NCI-H2196 (cell line): ENCODE results near the gene TMEM191C.
"Not testable (repeated sequence)": the region's sequence is repeated elsewhere in the genome, so short reads cannot be mapped to it uniquely, and the experiment has no call there.

Source experiments
- DNase-seq: peaks from one replicate; lab custom pipeline; 2025; ENCODE audit not compliant: unreplicated experiment; lab: John Stamatoyannopoulos, UW

Gene TMEM191C

GRCh38 chr22:21467337-21468193 lies at the start of gene TMEM191C:
TMEM191C (plus strand) TSS chr22:21467387; CDS start chr22:21467460, 73 bp downstream.
- not testable (repeated sequence) for DNase-seq

- not testable (repeated sequence) for DNase-seq
Observed at GRCh38 chr22:21417853-21418252, 49.3 kb upstream of the TMEM191C start.

- not testable (repeated sequence) for DNase-seq
Observed at GRCh38 chr22:21418974-21419638, 48.1 kb upstream of the TMEM191C start.

GRCh38 chr22:21420180-21420763 lies 46.9 kb upstream of the TMEM191C start:
- DNase-seq: not testable (repeated sequence)

- DNase-seq: not testable (repeated sequence)
Observed at GRCh38 chr22:21424084-21424709, 43.0 kb upstream of the TMEM191C start.

GRCh38 chr22:21434378-21435233 lies 32.6 kb upstream of the TMEM191C start:
- not testable (repeated sequence) for DNase-seq

- not testable (repeated sequence) for DNase-seq
Observed at GRCh38 chr22:21435998-21436810, 31.0 kb upstream of the TMEM191C start.

GRCh38 chr22:21438013-21438412 lies 29.2 kb upstream of the TMEM191C start:
- DNase-seq: not testable (repeated sequence)

- not testable (repeated sequence) for DNase-seq
Observed at GRCh38 chr22:21440018-21440636, 27.1 kb upstream of the TMEM191C start.

- not testable (repeated sequence) for DNase-seq
Observed at GRCh38 chr22:21440676-21441075, 26.5 kb upstream of the TMEM191C start.

GRCh38 chr22:21441170-21441569 lies 26.0 kb upstream of the TMEM191C start:
- DNase-seq: not testable (repeated sequence)

GRCh38 chr22:21442123-21442522 lies 25.1 kb upstream of the TMEM191C start:
- DNase-seq: not testable (repeated sequence)

GRCh38 chr22:21442646-21443045 lies 24.5 kb upstream of the TMEM191C start:
- not testable (repeated sequence) for DNase-seq

GRCh38 chr22:21443057-21443734 lies 24.0 kb upstream of the TMEM191C start:
- DNase-seq: no peak

- no peak for DNase-seq
Observed at GRCh38 chr22:21443735-21444421, 23.3 kb upstream of the TMEM191C start.

- DNase-seq: no peak
Observed at GRCh38 chr22:21444701-21445436, 22.3 kb upstream of the TMEM191C start.
